Measurements from ENCODE around the gene FBXO34.

- TF ChIP-seq POLR2AphosphoS5 (IDR thresholded peaks at IDR 0.05; ENCODE audit: control insufficient read depth, insufficient read depth, low read depth, low read length) (no peak), ZNF3 (CRISPR knock-in tag; IDR thresholded peaks at IDR 0.05) (no peak), ZNF780A (CRISPR knock-in tag; IDR thresholded peaks at IDR 0.05) (no peak), SP1 (CRISPR knock-in tag; IDR thresholded peaks at IDR 0.05) (no peak)
These were observed 15.2 kb upstream of the FBXO34 start for GRCh38 chr14:55255979-55256378.
